Thoracic aorta (tissue), 2 donors: ENCODE results near the gene SCIMP. TPM values are rescaled to one million over a fixed set of nuclear protein-coding genes. Genes with fewer than 3 reads are reported as not detected.

Experiments used
- ATAC-seq: fragments of 150-250 bp; one replicate; pipeline ENCODE4 v1.8.0; 2017; ENCODE audit warnings: low read depth; ENCODE audit not compliant: insufficient number of reproducible peaks, low FRiP score
- DNase-seq: peaks from one replicate; pipeline ENCODE4 v3.0.0-alpha.2; 2020; ENCODE audit warnings: low spot score
- H3K27ac ChIP-seq, 2 donors: fragments of 200-600 bp; sonication (generic); 1 replicate in 1 of 2; 2 replicates in 1 of 2; pipeline ENCODE4 v1.5.1; 2016; ENCODE audit warnings: mild to moderate bottlenecking in 2 of 2, moderate library complexity in 2 of 2
- H3K27me3 ChIP-seq: fragments of 200-600 bp; sonication (generic); replicated peaks from 2 replicates; pipeline ENCODE4 v1.6.0; 2016; ENCODE audit warnings: mild to moderate bottlenecking; ENCODE audit not compliant: insufficient read depth
- H3K36me3 ChIP-seq: fragments of 200-600 bp; sonication (generic); one replicate; pipeline ENCODE4 v1.5.1; 2016
- H3K4me1 ChIP-seq, 2 donors: fragments of 200-600 bp; sonication (generic); 1 replicate in 1 of 2; 2 replicates in 1 of 2; pipeline versions ENCODE4 v1.5.1 to v1.6.0; 2016; ENCODE audit warnings: low read depth in 2 of 2, mild to moderate bottlenecking in 1 of 2; ENCODE audit not compliant: control insufficient read depth in 1 of 2
- H3K4me3 ChIP-seq: fragments of 200-600 bp; sonication (generic); 2 replicates; pipeline ENCODE4 v1.5.1; 2016; ENCODE audit warnings: mild to moderate bottlenecking
- H3K9me3 ChIP-seq: fragments of 200-600 bp; sonication (generic); 2 replicates; pipeline ENCODE4 v1.5.1; 2016
- total RNA-seq, 2 donors: library from RNA; depleted of rRNA; stranded (reverse); fragments of >200 nt; gene quantifications; one replicate each; pipeline versions ENCODE4 v1.1.0 to v1.2.3, GENCODE V29; 2016
- TF ChIP-seq, protein P1 (sequence below): fragments of 200-600 bp; sonication (generic); IDR thresholded peaks from one replicate; pipeline ENCODE4 v1.5.1; 2019; ENCODE audit warnings: antibody characterized with exemption

SCIMP gene
- 10 to 100 TPM; 13.4 to 14.9 TPM for total RNA-seq

DNA sequence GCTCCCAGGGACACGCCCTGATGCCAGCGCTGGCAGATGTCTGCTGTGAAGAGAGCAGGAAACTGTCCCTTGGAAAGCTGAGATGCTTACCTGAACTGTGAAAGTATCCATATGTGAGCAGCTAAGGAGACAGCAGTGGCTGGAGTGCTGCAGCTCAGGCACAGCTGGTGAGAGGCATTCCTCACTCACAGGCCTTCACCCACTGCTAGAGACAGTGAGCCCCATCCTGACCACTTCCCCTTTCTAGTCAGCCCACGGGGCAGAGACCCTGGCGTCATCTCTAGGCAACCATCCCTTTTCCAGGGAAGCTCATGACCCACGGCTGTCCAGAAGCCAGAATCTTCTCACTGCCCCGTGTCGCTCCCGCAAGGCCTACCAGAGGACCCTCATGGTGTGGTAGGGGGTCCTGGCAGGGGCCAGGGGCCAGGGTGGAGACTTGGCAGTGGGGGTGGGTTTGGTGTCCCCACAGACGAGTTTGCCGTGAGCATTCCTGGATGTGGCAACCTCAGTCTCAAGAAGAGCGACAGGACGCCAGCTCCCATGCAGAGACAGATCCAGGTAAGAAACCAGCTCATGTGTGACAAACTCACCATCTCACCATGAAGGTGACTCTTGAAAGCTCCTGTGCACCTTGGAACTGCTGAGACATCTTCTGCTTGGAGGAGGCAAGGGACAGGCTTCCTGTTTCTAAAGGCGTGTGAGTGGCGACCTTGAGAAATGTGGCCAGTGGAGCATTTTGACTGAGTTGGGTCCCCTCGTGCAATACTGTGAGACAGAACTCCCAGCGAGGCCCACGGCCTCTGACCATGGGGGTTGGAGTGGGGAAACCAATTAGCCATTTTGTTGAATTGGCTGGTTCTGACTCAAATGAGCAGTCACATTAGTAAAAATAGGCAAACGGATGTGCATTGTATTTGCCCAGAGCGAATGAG, at the start of gene SCIMP:
TSS of gene SCIMP (minus strand) at position 216 of the 932 bp plus-strand sequence. CDS start at position 111, 105 bp downstream.
- H3K4me3 ChIP-seq, result peak within 1 kb of the TSS; percentile 16
- no peak for ATAC-seq
- TF ChIP-seq, protein P1, sequence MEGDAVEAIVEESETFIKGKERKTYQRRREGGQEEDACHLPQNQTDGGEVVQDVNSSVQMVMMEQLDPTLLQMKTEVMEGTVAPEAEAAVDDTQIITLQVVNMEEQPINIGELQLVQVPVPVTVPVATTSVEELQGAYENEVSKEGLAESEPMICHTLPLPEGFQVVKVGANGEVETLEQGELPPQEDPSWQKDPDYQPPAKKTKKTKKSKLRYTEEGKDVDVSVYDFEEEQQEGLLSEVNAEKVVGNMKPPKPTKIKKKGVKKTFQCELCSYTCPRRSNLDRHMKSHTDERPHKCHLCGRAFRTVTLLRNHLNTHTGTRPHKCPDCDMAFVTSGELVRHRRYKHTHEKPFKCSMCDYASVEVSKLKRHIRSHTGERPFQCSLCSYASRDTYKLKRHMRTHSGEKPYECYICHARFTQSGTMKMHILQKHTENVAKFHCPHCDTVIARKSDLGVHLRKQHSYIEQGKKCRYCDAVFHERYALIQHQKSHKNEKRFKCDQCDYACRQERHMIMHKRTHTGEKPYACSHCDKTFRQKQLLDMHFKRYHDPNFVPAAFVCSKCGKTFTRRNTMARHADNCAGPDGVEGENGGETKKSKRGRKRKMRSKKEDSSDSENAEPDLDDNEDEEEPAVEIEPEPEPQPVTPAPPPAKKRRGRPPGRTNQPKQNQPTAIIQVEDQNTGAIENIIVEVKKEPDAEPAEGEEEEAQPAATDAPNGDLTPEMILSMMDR, result no peak
- no peaks in the 10 kb centered on the region for H3K9me3 ChIP-seq
- no peaks in the 10 kb centered on the region for H3K27me3 ChIP-seq
- H3K36me3 ChIP-seq, result peaks cover 3% of the 10 kb centered on the region
- no peaks in the 10 kb centered on the region for H3K4me1 ChIP-seq
- DNase-seq, result no peak
- H3K27ac ChIP-seq, result no peak within 1 kb of the TSS

DNA sequence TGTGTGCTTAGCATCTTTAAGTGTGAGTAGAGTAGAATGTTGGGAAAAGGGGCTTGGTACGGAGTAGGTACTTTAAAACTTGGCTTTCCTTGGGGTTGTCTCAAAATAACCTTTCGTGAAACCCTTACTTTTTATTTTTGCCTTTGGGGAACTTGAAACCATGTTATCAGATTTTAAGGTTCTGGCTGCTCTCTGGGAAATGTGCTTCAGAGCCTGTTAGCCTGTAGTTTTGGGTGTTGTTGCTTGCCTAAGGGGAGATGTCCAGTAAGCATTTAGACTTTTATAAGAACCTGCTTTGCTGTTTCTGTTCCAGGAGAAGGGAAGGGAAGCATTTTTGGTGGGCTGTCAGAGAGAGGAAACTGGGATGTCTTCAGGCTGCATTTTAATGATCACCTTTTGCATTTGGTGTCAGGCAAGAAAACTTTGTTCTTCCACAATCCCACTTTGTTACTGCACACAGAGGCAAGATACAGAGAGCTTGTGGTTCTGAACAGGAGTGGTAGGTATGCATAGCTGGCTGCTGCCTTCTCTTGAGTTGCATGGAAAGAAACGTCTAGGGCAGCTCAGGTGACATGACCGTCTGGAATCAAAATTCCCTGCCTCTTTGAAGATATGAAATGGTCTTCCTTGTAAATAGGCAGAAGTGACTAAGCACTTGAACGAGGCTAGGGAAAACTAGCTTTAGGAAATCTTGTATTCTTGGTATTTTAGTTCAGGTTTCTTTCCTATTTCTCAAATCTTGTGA, 49.1 kb upstream of the SCIMP start:
- no peak for ATAC-seq
- Histone ChIP-seq H3K9me3 (no peaks in the 10 kb centered on the region), H3K27ac (no peak overlapping the region), H3K4me3 (peak overlapping the region; percentile 93), H3K4me1 (peaks cover 23 to 25% of the 10 kb centered on the region in 2 donors), H3K36me3 (no peaks in the 10 kb centered on the region), H3K27me3 (no peaks in the 10 kb centered on the region)
- TF ChIP-seq, protein P1, result no peak
- DNase-seq, result no peak

DNA sequence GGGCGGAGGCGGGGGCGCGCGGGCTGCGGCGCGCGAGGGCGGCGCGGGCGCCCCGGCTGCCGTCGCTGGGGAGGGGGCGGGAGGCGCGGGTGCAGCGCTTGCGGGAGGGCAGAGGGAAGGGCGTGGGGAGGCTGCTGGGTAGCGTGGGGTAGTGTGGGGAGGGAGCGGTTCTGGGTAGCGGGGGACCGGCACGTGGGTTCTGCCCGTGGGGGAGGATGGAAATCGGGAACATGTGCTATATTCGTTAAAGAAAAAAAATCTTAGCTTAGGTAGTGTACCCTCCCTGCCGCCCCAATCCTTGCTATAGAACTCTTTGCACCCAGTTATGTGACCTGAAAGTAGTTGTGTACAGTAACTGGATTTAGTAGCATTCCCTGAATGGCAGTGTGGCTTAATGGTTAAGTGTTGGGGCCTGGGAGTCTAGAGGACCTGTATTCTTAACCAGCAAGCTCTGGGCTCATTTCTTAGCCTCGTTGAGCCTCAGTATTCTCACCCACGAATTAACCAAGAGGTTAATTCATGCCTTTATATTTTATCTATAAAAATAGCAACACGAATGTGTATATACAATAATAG, 48.1 kb upstream of the SCIMP start:
- Histone ChIP-seq H3K27ac (peak overlapping the region in 1 of 2 donors; percentile 89), H3K4me3 (peak overlapping the region; percentile 93), H3K36me3 (no peaks in the 10 kb centered on the region), H3K4me1 (peaks cover 23 to 25% of the 10 kb centered on the region in 2 donors), H3K27me3 (no peaks in the 10 kb centered on the region), H3K9me3 (no peaks in the 10 kb centered on the region)
- ATAC-seq (no peak), DNase-seq (no peak)
- TF ChIP-seq, protein P1, result no peak

DNA sequence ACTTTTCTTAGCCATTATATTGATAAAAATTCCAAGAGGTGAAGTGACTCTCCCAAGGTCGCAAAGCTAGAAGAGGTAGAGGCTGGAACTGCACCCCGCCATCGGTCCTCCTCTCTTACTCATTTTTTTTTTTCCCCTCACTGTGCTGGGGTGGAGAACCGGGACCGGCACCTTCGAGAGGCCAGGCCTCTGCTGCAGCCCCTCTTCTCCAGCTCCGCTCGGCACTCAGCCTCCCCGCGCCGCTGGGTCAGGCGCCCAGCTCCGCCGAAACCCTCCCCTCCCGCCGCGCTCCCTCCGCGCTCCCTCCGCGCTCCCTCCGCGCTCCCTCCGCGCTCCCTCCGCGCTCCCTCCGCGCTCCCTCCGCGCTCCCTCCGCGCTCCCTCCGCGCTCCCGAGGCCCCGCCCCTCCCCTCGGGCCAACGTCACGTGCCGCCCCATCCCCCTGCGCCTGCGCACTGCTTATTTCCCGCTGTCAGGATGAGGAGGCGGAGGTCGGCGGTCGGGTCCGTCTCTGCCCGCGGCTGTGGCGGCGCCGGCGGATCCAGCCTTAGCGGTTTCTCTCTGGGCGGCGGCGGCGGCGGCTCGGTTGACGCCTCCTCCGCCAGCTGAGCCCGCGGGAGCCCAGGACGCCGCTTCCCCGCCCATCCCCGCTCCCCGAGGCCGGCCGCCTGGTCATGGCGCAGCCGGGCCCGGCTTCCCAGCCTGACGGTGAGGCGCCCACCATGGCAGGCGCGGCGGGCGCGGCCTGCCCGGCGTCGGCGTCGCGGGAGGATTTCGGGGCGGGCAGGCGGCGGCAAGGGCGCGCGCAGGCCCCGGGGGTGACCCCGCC, 47.4 kb upstream of the SCIMP start, which contains the start of gene RABEP1:
TSS of gene RABEP1 (plus strand) at position 471 of the 828 bp plus-strand sequence. CDS start at position 674, 203 bp downstream.
- TF ChIP-seq, protein P1, result peak; percentile 54
- Histone ChIP-seq H3K4me3 (peak within 1 kb of the TSS; percentile 93), H3K27me3 (no peaks in the 10 kb centered on the region), H3K27ac (peak within 1 kb of the TSS; percentile 75 to 89), H3K9me3 (no peaks in the 10 kb centered on the region), H3K4me1 (peaks cover 23 to 25% of the 10 kb centered on the region in 2 donors), H3K36me3 (no peaks in the 10 kb centered on the region)
- ATAC-seq, result peak; percentile 80
- DNase-seq, result peak; percentile 69
